IPS-18c (cell line): ENCODE measurements around the gene ST8SIA4.

ENCODE experiments used
- H3K4me3 ChIP-seq: 2 replicates; pipeline ENCODE4 v1.7.0; 2013; ENCODE audit warnings: low read depth, mild to moderate bottlenecking, low read length, moderate library complexity; ENCODE audit not compliant: insufficient read depth
- H3K9me3 ChIP-seq: one replicate; pipeline ENCODE4 v1.6.1; 2013; ENCODE audit warnings: mild to moderate bottlenecking, low read length, moderate library complexity; ENCODE audit not compliant: control insufficient read depth, insufficient read depth

The ST8SIA4 gene

DNA sequence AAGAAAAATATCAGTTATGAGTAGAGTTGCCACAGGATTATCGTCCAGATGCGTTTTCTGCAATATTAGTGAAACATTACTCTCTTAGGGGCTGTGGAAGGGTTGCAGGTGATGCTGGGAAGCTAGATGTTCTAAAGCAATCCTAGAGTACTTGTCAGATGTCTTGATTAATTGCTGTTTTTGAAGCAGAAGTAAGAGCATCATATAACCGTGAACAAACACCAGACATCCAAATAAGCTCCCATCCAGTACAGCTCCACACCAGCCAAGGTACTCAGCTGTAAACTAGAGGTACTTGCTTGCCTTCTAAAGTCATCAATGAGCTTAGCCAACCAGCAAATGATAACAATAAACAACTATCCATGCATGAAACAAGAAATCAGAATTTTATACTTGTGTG is 131.1 kb downstream of the ST8SIA4 start:
- no peak overlapping the region for H3K4me3 ChIP-seq
- H3K9me3 ChIP-seq, result no peaks in the 10 kb centered on the region

GRCh38 chr5:100771181-100771580 is 131.9 kb downstream of the ST8SIA4 start:
- H3K4me3 ChIP-seq, result no peak overlapping the region
- no peaks in the 10 kb centered on the region for H3K9me3 ChIP-seq

GRCh38 chr5:100768221-100768620 is 134.9 kb downstream of the ST8SIA4 start:
- H3K9me3 ChIP-seq, result no peaks in the 10 kb centered on the region
- no peak overlapping the region for H3K4me3 ChIP-seq

DNA sequence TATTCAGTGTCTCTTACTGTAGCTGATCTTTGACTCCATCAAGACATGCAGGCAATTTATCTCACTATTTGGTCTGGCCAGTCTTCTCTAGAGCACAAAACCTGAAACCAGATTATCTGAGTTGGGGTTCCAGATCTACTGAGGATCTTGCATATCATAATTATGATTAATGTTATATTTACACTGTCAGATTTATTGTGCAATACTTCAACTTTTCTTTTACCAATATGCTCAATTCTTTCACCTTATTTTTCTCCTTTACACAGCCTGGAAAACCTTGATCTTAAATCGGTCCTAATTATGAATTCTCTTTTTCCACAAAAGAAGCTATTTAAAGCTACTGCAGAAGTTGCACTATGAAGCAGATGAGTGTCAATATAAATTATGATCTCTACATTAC is 140.1 kb downstream of the ST8SIA4 start:
- H3K4me3 ChIP-seq, result no peak overlapping the region
- H3K9me3 ChIP-seq, result no peaks in the 10 kb centered on the region

DNA sequence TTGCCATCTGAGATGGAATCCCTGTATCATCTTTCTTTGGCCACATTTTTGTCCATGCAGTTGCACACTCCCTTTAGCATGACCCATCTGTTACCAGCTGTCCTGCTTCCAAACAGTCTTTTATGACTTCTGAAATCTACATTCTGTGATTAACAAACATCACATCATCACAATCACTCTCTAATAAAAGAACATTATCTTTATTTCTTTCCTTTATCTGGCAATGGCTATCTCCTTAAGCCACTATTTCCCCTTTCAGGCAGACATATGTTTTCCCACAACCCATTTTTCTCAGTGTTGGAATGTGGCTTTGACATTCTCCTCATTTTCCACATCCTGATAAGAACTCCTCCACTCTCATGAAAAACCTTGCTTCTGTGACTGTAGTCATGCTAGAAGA is 141.0 kb downstream of the ST8SIA4 start:
- H3K4me3 ChIP-seq, result no peak overlapping the region
- no peaks in the 10 kb centered on the region for H3K9me3 ChIP-seq

GRCh38 chr5:100761192-100761591 is 141.9 kb downstream of the ST8SIA4 start:
- H3K9me3 ChIP-seq, result no peaks in the 10 kb centered on the region
- no peak overlapping the region for H3K4me3 ChIP-seq

DNA sequence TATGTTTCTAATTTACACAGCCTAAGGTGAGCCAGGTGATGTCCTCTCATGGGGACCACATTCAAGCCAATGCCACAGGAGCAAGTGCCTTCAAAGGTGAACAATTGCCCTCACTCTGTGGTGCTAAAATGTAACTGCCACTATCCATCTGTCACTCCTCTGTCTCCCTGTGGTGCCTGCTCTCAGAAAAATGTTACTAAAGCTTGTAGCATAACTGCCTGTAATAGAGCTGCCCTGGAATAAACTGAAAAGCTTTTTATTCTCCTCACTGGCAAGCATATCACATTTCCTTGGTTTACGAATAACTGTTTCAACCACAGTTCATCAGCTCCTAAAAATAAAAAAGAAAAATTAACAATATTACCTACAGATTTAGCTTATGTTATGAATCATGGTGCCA is 142.4 kb downstream of the ST8SIA4 start:
- Histone ChIP-seq H3K4me3 (no peak overlapping the region), H3K9me3 (no peaks in the 10 kb centered on the region)

DNA sequence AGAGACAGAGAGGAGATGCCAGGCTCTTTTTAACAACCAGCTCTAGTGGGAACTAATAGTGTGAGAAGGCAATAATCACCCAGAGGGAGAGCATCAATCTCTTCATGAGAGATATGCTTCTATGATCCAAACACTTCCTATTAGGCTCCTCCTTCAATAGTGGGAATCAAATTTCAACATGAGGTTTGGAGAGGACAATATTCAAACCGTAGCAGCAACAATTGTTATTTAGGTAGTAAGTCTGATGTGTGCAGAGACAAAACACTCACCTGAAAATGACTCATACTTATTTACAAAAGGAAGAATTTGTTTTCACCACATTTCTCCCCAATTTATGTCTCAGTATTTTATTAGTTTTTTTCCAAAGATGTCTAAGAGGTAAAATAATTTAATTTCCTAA is 144.3 kb downstream of the ST8SIA4 start:
- H3K9me3 ChIP-seq, result no peaks in the 10 kb centered on the region
- no peak overlapping the region for H3K4me3 ChIP-seq

DNA sequence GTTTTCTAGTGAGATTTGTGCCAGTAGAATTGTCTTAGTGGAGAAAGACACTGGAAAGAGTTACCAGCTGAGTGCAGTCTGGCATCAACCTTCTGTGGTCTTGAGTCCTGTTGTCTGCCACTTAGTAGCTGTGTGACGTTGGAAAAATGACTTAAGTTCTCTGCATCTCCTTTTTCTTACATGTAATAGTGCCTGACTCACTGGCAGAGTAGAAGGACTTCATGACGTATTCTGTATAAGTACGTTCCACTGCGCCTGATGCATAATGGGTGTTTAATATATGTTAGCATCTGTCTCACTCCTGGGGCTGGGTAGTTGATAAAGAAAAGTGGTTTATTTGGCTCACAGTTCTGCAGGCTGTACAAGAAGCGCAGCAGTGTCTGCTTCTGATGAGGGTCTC is 144.8 kb downstream of the ST8SIA4 start:
- Histone ChIP-seq H3K4me3 (no peak overlapping the region), H3K9me3 (no peaks in the 10 kb centered on the region)

GRCh38 chr5:100757618-100758017 is 145.5 kb downstream of the ST8SIA4 start:
- Histone ChIP-seq H3K9me3 (no peaks in the 10 kb centered on the region), H3K4me3 (no peak overlapping the region)
